ENCODE results near the gene ACTRT3.

ACTRT3 gene

DNA sequence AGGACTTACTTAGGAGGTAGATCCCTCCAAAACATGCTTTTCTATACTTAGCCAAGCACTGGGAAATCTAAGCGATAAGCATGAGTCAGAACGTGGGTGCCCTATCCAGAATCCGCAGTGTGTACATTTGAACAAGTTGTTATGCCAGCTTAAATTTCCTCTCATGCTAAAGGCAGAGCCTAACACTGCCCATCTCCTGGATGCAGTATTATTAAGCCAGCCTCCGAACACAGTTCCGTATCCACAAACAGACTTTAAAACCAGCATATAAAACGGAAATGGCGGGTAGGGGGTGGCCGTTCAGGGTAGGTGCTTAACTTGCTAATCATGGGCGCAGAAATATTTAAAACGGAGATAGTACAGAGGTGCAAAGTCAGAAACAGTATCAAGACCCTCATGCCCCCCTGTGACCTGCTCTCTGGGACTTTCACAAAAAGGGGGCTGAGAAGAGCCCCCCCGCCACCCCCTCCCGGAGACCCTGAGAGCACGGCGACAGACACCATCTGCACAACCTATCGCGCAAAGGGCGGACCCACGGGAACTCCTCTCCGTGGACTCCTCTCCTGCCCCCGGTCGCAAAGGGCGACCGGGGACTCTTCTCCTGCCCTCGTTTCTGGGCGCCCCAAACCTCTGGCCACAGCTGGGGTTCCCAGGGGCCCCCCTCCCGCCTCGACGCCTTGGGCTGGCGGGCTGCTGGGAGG lies 42.4 kb upstream of the ACTRT3 start:
- peak overlapping the region; percentile 55 for H3K4me3 ChIP-seq (replicated peaks; ENCODE audit: low read depth, low read length)
- peak; percentile 59 for DNase-seq (ENCODE audit: extremely low read depth, low read depth)

GRCh38 chr3:169809230-169809795 lies 40.0 kb upstream of the ACTRT3 start:
- no peak overlapping the region for H3K4me3 ChIP-seq (replicated peaks; ENCODE audit: low read depth, low read length)
- TF ChIP-seq, protein P1, sequence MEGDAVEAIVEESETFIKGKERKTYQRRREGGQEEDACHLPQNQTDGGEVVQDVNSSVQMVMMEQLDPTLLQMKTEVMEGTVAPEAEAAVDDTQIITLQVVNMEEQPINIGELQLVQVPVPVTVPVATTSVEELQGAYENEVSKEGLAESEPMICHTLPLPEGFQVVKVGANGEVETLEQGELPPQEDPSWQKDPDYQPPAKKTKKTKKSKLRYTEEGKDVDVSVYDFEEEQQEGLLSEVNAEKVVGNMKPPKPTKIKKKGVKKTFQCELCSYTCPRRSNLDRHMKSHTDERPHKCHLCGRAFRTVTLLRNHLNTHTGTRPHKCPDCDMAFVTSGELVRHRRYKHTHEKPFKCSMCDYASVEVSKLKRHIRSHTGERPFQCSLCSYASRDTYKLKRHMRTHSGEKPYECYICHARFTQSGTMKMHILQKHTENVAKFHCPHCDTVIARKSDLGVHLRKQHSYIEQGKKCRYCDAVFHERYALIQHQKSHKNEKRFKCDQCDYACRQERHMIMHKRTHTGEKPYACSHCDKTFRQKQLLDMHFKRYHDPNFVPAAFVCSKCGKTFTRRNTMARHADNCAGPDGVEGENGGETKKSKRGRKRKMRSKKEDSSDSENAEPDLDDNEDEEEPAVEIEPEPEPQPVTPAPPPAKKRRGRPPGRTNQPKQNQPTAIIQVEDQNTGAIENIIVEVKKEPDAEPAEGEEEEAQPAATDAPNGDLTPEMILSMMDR (IDR thresholded peaks at IDR 0.05; ENCODE audit: low read depth, low read length, missing control alignments), result no peak
- DNase-seq (ENCODE audit: extremely low read depth, low read depth), result no peak

More for the DNA sequence above, 42.4 kb upstream of the ACTRT3 start:
- TF ChIP-seq, protein P1 (IDR thresholded peaks at IDR 0.05; ENCODE audit: low read depth, low read length, missing control alignments), result no peak

DNA sequence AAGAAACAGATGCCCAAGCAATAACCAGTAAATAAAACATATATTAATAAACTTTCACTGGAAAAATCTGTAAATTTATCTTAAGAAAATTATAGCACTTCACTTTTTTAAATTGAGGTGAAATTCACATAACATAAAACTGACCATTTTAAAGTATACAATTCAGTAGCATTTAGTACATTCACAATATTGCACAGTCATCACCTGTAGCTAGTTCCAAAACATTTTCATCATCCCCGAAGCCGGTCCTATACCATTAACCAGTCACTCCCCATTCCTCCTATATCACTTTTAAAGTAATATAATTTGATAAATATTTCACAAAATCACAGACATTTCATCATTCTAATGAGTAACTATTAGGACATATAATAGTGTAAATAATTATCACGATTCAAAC lies 35.3 kb upstream of the ACTRT3 start:
- TF ChIP-seq, protein P1 (IDR thresholded peaks at IDR 0.05; ENCODE audit: low read depth, low read length, missing control alignments), result no peak
- no peak overlapping the region for H3K4me3 ChIP-seq (replicated peaks; ENCODE audit: low read depth, low read length)
- DNase-seq (ENCODE audit: extremely low read depth, low read depth), result no peak

DNA sequence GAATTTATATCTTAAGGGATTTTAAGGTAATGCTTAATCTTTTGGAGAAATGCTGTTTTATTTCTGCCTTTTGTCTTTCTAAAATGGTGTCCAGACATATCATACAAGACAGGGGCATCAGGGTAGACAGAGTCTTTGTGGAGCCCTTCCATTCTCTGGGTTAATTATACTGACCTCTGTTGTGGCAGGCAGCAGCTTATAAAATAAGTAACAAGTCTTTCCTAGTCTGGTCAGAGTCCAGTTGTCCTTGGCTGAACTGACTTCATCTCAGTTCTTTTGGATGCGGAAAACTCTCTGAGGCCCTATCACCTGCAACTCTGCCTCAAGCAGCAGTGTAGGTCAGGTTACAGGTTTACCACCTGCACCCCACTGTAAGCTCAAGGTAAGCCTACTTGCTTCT lies 23.0 kb upstream of the ACTRT3 start:
- DNase-seq (ENCODE audit: extremely low read depth, low read depth), result no peak
- no peak overlapping the region for H3K4me3 ChIP-seq (replicated peaks; ENCODE audit: low read depth, low read length)
- TF ChIP-seq, protein P1 (IDR thresholded peaks at IDR 0.05; ENCODE audit: low read depth, low read length, missing control alignments), result no peak

GRCh38 chr3:169790687-169791429 lies 21.5 kb upstream of the ACTRT3 start:
- TF ChIP-seq, protein P1 (IDR thresholded peaks at IDR 0.05; ENCODE audit: low read depth, low read length, missing control alignments), result no peak
- H3K4me3 ChIP-seq (replicated peaks; ENCODE audit: low read depth, low read length), result no peak overlapping the region
- DNase-seq (ENCODE audit: extremely low read depth, low read depth), result no peak

GRCh38 chr3:169790219-169790618 lies 20.9 kb upstream of the ACTRT3 start:
- no peak for DNase-seq (ENCODE audit: extremely low read depth, low read depth)
- H3K4me3 ChIP-seq (replicated peaks; ENCODE audit: low read depth, low read length), result no peak overlapping the region
- TF ChIP-seq, protein P1 (IDR thresholded peaks at IDR 0.05; ENCODE audit: low read depth, low read length, missing control alignments), result no peak
